Left ventricle myocardium inferior (tissue), 1 donor: Measurements from ENCODE around the gene UGT1A4. TPM values are rescaled to one million over a fixed set of nuclear protein-coding genes. Genes with fewer than 3 reads are reported as not detected.

Experiments used
- DNase-seq: peaks from one replicate; pipeline ENCODE4 v3.0.0-alpha.2; 2020
- H3K27ac ChIP-seq: fragments of 200-600 bp; replicated peaks from 2 replicates; pipeline ENCODE4 v1.8.0; 2021
- H3K27me3 ChIP-seq: fragments of 200-600 bp; 2 replicates; pipeline ENCODE4 v1.8.0; 2021; ENCODE audit warnings: low read depth
- H3K36me3 ChIP-seq: fragments of 200-600 bp; 2 replicates; pipeline ENCODE4 v1.8.0; 2021
- H3K4me1 ChIP-seq: fragments of 200-600 bp; 2 replicates; pipeline ENCODE4 v1.8.0; 2021
- H3K4me3 ChIP-seq: fragments of 200-600 bp; 2 replicates; pipeline ENCODE4 v1.8.0; 2021; ENCODE audit warnings: mild to moderate bottlenecking, moderate library complexity
- H3K9me3 ChIP-seq: fragments of 200-600 bp; replicated peaks from 2 replicates; pipeline ENCODE4 v1.8.0; 2021
- CTCF ChIP-seq: fragments of 200-600 bp; IDR thresholded peaks from 2 replicates; pipeline ENCODE4 v1.8.0; 2021; ENCODE audit warnings: antibody characterized with exemption, mild to moderate bottlenecking, borderline replicate concordance
- intact Hi-C: fragments of 100-400 bp; cut with micrococcal nuclease; formaldehyde crosslinking; loops from one replicate; pipeline ENCODE4 v1.11.0; 2022
- total RNA-seq: library from RNA; stranded (reverse); fragmentation: NEBNext Ultra II Directional; extraction: Animal tissue kit (Norgen Biotek cat#: 25700); gene quantifications from one replicate; pipeline ENCODE4 v1.2.1, GENCODE V29; 2021
- donor health status: DM: no; HTN: yes; CAD: no; lungs with severe emphysema.

Gene UGT1A4
- total RNA-seq, 1 donor from 2014 or later = not detected

- no peak for DNase-seq
These were observed 98.2 kb downstream of the UGT1A4 start for GRCh38 chr2:233816771-233817170.

DNA sequence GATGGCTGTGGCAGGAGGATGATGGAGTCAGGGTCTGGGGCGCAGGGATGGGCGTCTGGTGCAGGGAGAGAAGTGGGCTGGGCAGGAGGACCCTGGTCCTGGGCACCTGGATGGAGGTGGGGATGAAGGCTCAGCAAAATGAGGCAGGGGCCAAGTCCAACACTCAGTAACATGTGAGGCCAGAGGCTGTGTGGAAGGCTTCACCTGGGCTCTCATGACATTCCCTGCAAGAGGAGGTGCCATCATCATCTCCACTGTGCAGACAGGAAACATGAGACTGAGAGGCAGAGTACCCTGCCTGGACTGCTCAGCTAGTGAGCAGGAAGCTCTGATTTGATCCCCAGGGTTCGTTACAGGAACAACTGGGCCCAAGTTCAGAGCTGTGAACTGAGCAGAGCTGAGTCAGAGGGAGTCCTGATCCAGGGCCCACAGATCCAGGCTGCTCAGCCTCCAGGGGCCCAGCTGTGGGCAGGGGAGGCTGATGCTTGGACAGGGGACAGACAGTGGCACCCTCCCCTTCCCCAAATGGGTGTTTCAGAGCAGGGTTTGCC lies 98.9 kb downstream of the UGT1A4 start:
- H3K9me3 ChIP-seq = peaks cover 11% of the 10 kb centered on the region
- no peaks in the 10 kb centered on the region for H3K4me1 ChIP-seq
- intact Hi-C loops = no loop called here
- H3K4me3 ChIP-seq = no peak overlapping the region
- H3K36me3 ChIP-seq = no peaks in the 10 kb centered on the region
- no peak for DNase-seq
- no peak overlapping the region for H3K27ac ChIP-seq
- TF ChIP-seq CTCF = no peak
- peaks cover 24% of the 10 kb centered on the region for H3K27me3 ChIP-seq

More at GRCh38 chr2:233816771-233817170, 98.2 kb downstream of the UGT1A4 start:
- Histone ChIP-seq H3K36me3 (no peaks in the 10 kb centered on the region), H3K4me1 (no peaks in the 10 kb centered on the region), H3K27ac (no peak overlapping the region), H3K9me3 (peaks cover 11% of the 10 kb centered on the region), H3K27me3 (peaks cover 22% of the 10 kb centered on the region), H3K4me3 (no peak overlapping the region)
- TF ChIP-seq CTCF = no peak
- intact Hi-C loops = no loop called here

DNA sequence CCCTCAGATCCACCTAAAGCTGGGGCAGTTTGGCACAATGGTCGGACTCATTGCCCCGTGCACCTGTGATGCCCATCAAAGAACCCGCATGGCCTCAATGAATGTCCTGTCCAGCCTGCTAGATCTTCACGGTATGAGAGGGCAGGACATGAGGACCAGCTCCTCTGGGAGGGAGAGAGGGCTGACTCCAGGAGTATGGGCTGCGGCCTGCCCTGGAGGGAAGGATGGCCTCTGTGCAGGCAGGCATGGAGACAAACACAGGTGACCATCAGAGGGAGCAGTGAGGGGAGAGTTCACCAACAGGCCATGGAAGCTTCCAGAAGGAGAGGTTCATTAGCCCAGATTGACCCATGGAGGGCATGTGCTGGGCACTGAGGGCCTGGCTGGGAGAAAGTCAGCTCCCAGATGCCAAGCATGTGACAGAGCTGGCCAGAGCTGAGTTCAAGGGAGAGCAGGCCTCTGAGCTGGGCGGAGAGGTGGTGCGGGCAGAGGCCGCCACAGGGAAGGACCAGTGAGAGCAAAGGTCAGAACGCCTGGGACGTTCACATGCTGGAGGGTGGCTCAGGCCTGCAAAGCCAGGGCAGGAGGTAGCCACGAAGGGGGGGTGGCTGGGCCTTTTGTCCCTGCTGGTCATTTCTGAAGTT lies 99.6 kb downstream of the UGT1A4 start:
- intact Hi-C loops = no loop called here

GRCh38 chr2:233818639-233819621 lies 100.4 kb downstream of the UGT1A4 start:
- no peak for DNase-seq
- Histone ChIP-seq H3K9me3 (peaks cover 11% of the 10 kb centered on the region), H3K4me1 (no peaks in the 10 kb centered on the region), H3K4me3 (no peak overlapping the region), H3K27me3 (peaks cover 30% of the 10 kb centered on the region), H3K36me3 (no peaks in the 10 kb centered on the region), H3K27ac (no peak overlapping the region)
- no peak for TF ChIP-seq CTCF
- intact Hi-C loops = no loop called here

More for the DNA sequence above, 99.6 kb downstream of the UGT1A4 start:
- no peaks in the 10 kb centered on the region for H3K4me1 ChIP-seq
- no peak for TF ChIP-seq CTCF
- DNase-seq = no peak
- H3K4me3 ChIP-seq = no peak overlapping the region
- no peak overlapping the region for H3K27ac ChIP-seq
- peaks cover 30% of the 10 kb centered on the region for H3K27me3 ChIP-seq
- H3K36me3 ChIP-seq = no peaks in the 10 kb centered on the region
- peaks cover 11% of the 10 kb centered on the region for H3K9me3 ChIP-seq

DNA sequence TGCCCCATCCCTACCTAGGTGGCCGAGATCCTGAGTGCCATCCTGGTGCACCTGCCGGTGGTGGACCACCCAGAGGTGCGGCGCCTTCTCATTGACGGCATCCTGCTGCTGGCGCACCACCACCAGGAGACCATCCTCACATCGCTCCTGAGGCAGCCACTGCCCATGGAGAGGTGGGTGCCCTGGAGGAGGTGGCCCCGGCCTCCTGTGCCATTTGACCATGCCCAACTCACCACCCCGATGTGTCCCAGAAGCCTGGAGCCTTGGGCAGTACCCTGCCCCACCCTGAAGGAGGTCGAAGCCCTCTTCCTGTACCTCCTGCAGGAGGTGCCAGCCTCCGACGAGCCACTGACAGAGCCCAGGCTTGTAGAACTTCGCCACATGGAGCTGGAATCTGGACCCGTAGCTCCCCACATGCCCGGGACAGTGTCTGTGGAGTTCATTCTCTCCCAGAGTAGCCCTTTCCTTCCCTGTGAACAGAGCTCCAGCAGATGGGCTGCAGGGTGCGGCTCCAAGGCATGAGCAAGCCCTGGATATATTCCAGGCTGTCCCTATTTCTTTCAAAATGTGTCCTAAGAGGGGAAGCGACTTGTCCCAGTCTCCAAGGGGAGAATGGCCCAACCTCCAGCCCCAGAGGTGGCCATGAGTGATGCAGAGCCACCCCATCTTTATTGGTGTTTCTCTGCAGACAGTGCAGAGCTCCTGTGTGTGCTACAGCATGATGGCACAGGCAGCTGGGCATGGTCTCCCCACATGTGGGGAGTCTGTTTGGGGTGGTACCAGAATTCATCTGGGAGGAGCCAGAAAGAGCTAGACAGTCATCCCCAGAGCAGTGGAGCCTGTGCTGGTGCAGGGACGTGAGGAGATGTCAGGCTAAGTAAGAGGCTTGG lies 101.6 kb downstream of the UGT1A4 start:
- intact Hi-C loops = no loop called here
- no peak for DNase-seq
- no peak for TF ChIP-seq CTCF
- H3K4me3 ChIP-seq = no peak overlapping the region
- H3K27me3 ChIP-seq = peaks cover 30% of the 10 kb centered on the region
- peaks cover 8% of the 10 kb centered on the region for H3K9me3 ChIP-seq
- H3K27ac ChIP-seq = no peak overlapping the region
- no peaks in the 10 kb centered on the region for H3K4me1 ChIP-seq
- H3K36me3 ChIP-seq = no peaks in the 10 kb centered on the region
